Measurements from ENCODE around the gene MSI2.

MSI2 gene

GRCh38 chr17:57579245-57579644, 322.9 kb downstream of the MSI2 start:
- DNase-seq (ENCODE audit: low read depth): no peak

DNA sequence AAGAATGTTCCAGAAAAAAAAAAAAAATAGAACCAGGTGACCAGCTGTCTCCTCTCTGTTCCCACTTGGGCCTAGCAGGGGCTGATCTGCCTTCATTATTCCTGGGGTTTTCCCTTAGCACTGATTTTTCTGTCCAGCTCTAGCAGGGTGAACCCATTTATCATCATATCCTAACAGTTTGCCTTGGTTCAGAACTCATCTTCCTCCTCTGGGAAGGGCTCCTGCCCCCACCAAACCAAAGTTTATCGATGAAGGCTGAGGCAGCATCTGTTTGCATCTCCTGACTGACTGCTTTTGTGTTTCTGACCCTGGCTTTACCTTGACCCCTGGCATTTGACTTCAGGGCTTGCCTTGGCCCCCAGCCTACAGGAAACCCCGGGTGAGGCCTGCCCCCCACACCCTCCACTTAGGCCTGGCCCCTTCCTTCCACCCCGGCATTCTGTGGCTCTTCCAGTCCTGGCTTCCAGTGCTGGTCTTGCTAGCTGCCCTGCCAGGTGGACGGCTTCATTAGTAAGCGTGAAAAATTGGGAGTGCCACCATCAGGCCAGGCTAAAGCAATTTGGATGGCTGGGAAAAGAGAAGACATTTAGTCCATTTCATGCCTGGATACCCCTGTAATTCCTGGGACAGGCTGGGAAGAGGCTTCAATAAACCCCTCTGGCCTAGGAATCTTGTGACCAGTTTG, 323.9 kb downstream of the MSI2 start:
- no peak for DNase-seq (ENCODE audit: low read depth)

GRCh38 chr17:57582881-57583756, 326.8 kb downstream of the MSI2 start:
- no peak for DNase-seq (ENCODE audit: low read depth)

- no peak for DNase-seq (ENCODE audit: low read depth)
Measured at GRCh38 chr17:57584050-57584551, 327.8 kb downstream of the MSI2 start.

GRCh38 chr17:57585341-57586195, 329.2 kb downstream of the MSI2 start:
- DNase-seq (ENCODE audit: low read depth): no peak

DNA sequence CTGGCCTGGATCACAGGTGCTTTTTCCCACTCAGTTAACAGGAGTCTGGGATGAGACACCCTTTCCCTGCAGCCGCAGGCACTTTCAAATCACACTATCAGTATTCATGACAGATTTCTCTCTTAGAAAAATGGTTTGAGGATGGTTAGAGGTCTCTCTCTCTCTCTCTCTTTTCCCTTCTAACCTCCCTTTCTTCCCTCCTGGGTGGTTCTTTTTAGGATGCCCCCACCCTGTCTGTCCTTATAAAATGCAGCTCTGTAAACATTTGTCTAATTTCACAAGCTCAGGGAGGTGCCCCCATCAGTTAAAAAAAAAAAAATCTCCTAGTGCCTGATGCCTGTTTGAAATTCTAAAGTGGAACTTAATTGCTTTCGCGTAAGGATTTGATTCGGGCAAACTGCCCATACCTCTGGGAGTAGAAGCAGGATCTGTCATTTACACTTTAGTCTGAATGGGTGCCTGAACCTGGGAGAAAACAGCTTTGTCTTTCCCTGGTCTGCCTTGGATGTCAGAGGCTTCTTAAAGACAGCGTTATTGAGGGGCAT, 329.9 kb downstream of the MSI2 start:
- DNase-seq (ENCODE audit: low read depth): no peak

GRCh38 chr17:57586742-57587141, 330.4 kb downstream of the MSI2 start:
- no peak for DNase-seq (ENCODE audit: low read depth)

GRCh38 chr17:57587193-57587969, 331.1 kb downstream of the MSI2 start:
- DNase-seq (ENCODE audit: low read depth): no peak

DNA sequence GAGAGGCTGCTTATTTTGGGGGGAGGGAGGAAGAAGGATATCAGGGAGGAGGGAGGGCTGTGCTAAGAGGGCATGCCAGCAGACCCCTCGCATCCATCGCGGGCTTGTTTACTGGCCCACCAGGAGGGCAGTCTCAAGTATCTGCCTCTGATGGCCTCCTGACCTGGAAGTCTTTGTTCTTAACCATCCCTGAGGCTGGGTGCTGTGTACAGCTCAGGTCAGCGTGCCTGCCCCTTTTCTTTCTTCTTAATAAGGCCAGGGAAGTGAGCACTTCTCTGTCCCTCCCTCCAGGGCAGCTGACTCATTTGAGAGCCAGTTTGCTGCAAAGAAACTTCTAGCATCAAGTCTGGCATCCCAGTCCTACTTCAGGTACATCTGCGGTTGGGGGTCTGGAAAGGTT, 331.8 kb downstream of the MSI2 start:
- no peak for DNase-seq (ENCODE audit: low read depth)

DNA sequence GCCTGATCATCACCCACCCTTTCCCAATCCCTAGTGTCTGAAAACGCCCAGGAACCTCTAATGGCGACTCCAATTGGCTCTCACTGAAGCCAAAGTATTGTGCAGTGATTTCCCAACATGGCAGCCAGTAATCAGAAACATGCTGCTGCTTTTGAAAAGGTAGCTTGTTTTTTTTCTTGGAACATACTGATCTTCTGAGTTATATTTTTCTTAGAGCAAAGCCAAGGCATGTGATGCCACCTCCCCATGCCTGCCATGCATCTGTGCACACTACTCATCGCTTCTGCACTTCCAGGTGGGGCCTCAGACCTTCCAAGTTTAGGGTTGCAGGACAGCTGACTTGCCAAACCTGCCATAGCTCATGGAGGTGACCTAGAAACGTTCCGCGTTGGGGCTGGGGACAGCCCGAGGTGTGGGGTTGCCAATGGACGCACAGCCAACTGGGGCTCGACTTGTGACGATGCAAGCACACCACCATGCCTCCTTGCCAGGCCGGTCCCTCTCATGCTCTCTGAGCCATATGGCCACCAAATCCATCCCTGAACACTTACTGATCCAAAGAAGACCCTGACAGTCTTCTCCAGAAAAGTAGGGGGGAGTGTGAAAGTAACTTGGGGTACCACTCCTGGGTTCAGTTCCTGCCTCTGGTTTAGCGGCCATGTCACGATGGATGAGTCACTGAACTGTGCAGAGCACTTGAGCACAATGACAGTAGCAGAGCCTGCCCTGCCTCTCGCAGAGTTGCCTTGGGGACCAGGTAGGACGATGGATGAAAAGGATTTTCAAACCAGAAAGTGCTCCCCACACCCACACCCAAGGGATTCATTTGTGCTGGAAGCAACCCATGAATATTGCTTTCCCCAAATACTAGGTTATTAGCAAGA, 333.1 kb downstream of the MSI2 start:
- DNase-seq (ENCODE audit: low read depth): no peak

GRCh38 chr17:57593739-57594462, 337.6 kb downstream of the MSI2 start:
- DNase-seq (ENCODE audit: low read depth): no peak

- no peak for DNase-seq (ENCODE audit: low read depth)
Measured at GRCh38 chr17:57594767-57595166, 338.4 kb downstream of the MSI2 start.

DNA sequence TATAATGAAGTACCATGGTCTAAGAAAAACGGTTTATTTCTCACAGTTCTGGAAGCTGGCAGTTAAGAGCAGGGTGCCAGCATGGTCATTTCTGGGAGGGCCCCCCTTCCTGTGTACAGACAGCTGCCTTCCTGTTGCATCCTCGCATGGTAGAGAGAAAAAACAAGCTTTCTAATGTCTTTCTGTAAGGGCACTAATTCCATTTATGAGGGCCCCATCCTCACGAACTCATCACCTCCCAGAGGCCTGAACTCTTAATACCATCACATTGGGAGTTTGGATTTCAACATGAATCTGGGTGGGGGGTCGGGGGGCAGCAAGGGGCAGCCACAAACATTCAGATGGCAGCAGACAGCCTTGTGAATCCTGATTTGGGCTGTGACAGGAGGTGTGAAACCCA, 339.1 kb downstream of the MSI2 start:
- no peak for DNase-seq (ENCODE audit: low read depth)

- DNase-seq (ENCODE audit: low read depth): no peak
Measured at GRCh38 chr17:57595947-57596695, 339.8 kb downstream of the MSI2 start.

- no peak for DNase-seq (ENCODE audit: low read depth)
Measured at GRCh38 chr17:57597101-57597500, 340.8 kb downstream of the MSI2 start.

- DNase-seq (ENCODE audit: low read depth): no peak
Measured at GRCh38 chr17:57597531-57598453, 341.5 kb downstream of the MSI2 start.

DNA sequence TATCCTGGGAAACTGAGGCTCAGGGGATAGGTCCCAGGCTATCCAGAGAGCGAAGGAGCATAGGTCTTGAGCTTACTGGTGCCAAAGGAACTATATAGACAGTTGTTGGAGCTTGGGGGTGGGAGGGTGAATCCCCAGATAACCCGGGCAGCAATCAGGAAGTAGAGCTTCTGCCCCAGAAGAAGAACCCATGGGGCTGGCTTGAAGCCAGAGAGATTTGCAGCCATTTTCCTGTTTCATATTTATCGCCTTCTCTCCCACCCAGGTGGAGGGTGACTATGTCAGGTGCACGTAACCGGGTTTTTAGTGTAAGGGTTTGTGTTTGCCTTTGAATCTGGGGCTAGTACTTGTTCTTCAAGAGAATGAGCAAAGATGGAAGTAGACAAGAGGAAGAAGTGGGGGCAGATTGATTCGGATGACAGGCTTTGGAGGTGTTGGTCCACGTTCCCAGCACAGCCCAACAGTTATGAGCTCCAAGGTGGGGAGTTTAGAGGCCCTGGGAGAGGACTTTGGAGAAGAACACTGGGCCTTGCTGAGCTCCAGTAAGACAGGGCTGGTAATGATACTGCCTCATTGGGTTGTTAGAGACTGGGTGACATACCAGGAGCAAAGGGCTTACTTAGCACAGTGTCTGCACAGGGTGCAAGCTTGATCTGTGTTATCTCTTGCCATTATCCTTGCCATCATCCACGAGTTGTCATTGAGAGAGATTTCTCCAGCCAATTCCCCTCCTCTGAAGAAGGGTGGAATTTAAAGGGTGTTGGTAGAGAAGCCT, 343.1 kb downstream of the MSI2 start:
- no peak for DNase-seq (ENCODE audit: low read depth)

Data from stimulated activated CD4-positive, alpha-beta T cell treated with anti-CD3 and anti-CD28 coated beads, Interleukin-2, amount 100 ng/mL, for 4 hours (primary cell).